Fibroblast of mammary gland (primary cell): ENCODE data around the gene RPL10L.

ENCODE experiments used
- DNase-seq: peaks from one replicate; pipeline ENCODE4 v3.0.0-alpha.2; 2010; ENCODE audit warnings: low read depth
- H3K4me3 ChIP-seq: 2 replicates; pipeline ENCODE4 v1.5.1; 2011; ENCODE audit warnings: low read depth, mild to moderate bottlenecking, low read length, moderate library complexity; ENCODE audit not compliant: control insufficient read depth
- TF ChIP-seq, protein P1 (sequence below): conservative IDR thresholded peaks from 2 replicates; pipeline ENCODE4 v1.5.1; 2011; ENCODE audit warnings: low read depth, low read length, inconsistent platforms; ENCODE audit not compliant: control insufficient read depth, insufficient read depth

The RPL10L gene

DNA sequence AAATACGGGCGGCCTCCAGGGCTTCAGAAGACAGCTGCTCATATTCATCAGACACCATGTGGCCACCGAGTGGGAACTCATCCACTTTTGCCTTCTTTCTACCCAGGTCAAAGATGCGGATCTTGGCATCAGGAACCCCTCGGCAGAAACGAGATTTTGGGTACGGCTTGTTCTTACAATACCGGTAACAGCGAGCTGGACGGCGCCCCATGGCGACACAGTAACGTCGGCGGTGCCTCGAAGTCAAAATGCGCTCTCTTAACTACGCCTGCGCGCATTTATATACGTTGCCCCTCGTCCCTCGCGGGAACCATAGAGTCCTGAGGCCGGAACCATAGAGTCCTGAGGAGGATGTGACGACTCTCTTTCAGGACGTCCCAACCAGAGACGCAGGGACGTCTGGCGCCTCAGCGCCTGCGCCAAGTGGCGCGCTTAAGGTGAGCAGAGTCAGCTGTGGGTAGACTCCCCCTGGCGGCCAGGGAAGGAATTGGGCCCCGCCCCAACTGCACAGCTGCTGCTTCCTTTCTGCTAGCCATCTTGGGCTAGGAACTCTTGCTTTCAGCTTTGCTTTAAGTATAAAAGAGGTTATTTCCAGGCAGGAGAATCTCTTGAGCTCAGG is at the start of gene RPL10L:
Gene RPL10L, minus strand, starts transcription at position 256 of the 619 bp plus-strand sequence. Its CDS starts 45 bp downstream, at position 211.
- TF ChIP-seq, protein P1, sequence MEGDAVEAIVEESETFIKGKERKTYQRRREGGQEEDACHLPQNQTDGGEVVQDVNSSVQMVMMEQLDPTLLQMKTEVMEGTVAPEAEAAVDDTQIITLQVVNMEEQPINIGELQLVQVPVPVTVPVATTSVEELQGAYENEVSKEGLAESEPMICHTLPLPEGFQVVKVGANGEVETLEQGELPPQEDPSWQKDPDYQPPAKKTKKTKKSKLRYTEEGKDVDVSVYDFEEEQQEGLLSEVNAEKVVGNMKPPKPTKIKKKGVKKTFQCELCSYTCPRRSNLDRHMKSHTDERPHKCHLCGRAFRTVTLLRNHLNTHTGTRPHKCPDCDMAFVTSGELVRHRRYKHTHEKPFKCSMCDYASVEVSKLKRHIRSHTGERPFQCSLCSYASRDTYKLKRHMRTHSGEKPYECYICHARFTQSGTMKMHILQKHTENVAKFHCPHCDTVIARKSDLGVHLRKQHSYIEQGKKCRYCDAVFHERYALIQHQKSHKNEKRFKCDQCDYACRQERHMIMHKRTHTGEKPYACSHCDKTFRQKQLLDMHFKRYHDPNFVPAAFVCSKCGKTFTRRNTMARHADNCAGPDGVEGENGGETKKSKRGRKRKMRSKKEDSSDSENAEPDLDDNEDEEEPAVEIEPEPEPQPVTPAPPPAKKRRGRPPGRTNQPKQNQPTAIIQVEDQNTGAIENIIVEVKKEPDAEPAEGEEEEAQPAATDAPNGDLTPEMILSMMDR = no peak
- DNase-seq = no peak
- no peak within 1 kb of the TSS for H3K4me3 ChIP-seq

DNA sequence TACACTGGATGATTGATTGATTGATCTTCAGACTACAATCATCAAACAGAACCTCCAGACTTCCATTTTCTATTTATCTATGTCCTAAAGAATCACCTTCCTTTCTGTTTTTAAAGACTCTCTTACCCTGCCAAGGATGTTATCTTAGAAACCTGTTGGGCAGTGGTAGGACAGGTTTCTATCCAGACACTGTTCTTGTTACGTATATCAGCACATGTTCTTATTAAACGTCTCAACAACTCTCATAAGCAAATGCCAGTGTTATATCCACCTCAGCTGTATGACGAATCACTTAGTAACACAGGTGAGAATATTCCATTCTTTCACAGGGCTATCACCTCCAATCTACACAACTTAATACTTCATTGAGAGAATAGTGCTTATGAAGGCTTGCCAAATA is 40.2 kb upstream of the RPL10L start:
- DNase-seq = no peak
- TF ChIP-seq, protein P1 = no peak
- no peak overlapping the region for H3K4me3 ChIP-seq

DNA sequence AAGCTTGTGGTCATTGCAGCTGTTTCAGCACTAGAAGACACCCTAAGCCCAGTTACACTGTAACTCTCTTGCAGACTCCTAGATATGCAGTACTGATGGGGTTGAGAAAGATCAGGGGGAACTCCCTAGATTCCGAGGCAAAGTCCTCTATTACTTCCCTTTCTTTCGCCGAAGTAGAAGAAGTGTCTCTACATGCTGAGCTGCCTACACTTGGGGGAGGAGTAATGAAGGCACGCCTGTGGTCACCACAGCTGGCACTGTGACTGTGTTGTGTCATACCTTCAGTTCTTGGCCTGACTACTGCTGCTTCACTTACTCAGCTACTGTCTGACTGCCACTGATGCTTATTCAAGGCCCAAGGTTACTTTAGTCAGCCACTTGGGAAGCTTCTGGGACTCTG is 35.1 kb upstream of the RPL10L start:
- no peak overlapping the region for H3K4me3 ChIP-seq
- DNase-seq = no peak
- TF ChIP-seq, protein P1 = no peak

DNA sequence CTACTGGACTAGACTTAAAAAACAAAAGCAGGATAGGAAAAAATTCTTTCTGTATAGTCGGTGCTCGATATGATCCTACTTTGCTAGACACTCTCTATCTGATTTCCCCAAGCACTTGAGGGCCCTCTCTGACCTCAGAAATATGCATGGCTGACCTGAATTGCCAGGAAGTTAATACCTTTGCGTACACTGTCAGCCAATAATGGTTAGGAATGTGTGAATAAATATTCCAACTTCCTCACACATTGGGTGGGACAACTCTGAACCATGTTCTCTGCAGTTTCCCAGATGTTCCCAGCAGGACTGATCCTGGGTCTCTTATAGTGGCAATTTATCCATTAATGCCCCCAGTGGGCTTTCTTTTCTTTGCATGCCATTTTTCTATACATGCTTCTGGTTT is 20.5 kb upstream of the RPL10L start:
- no peak overlapping the region for H3K4me3 ChIP-seq
- no peak for DNase-seq
- TF ChIP-seq, protein P1 = no peak

DNA sequence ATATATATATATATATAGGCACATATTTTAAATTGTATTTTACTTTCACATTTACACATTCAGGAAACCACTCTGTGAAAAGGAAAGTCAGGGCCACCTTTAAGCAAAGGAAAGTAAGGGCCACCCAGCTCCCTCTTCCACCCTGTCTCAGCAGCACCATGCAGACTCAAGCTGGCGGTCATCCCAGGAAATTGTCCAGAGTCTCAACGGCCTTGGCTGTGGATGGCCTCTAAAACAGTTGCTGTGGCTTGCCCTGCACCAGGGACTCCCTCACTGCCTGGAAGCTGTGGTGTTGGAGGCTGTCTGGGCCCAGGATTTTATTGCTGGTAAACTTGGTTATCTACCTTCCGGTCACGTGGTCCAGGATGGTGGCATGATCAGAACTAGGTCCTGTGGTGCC is 11.8 kb upstream of the RPL10L start:
- DNase-seq = no peak
- no peak overlapping the region for H3K4me3 ChIP-seq
- TF ChIP-seq, protein P1 = no peak

DNA sequence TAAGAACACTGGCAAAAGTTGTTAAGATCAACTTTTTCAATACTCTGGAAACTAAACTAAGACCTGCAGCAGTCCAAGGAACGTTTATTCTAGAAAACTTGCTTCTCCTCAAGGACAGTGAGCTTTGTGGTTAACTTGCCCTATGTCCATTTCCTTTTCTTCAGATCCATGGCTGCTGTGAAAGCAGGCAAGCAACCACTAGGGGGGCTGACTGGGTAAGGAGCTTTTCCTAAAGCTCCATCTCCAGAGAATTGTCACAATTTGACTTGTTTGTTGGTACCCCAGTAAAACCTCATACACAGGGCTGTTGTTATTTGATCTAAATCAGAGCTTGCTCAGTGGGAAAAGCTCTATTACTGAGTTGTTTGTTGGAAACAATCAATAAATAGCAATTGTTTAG is 10.1 kb upstream of the RPL10L start:
- DNase-seq = no peak
- TF ChIP-seq, protein P1 = no peak
- H3K4me3 ChIP-seq = no peak overlapping the region
